ENCODE results near the gene PARP6. TPM values are rescaled to one million over a fixed set of nuclear protein-coding genes. Genes with fewer than 3 reads are reported as not detected.

PARP6 gene
- total and polyA plus RNA-seq, 2 of the 8 experiments (the other 6 are each of a cell fraction or from before 2014, with no cell fraction given) = 39.8 to 45.3 TPM

DNA sequence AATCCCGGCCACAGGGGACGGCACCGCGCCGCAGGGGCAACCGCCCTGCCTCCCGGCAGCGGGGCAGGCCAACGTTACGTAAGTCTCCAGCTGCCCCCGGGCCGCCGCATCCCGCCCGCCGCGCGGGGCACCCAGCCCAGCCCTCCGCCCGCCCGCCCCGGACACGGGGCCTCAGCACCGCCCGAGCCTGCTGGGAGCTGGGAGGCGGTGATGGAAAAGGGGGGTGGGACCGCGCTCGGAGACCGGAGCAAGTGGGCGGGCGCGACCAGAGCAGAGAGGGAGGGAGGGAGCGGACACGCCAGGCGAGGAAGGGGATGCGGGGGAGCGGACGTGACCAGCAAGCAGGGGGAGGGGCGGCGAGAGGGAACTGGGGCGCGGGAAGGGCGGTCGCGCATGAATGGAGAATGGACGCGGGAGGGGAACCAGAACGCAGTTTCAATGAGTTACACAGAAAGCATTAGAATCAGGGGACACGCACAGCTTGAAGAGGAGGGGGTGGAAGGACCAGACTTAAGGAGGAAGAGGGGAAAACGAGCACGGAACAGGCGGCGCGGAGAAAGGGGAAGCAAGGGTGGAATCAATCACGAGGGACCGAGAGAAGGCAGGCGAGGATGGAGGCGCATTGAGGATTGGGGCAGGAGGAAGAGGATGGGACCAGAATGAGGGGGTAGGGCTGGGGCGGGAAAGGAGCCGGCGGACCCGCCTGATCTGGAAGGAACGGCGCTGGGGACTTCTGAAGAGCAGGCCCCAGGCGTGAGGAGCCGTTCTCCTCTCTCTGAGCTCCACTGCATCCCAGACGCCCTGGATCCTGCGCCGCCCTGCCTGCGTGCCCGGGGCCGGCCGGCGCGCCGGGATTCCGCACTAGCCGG is 41.9 kb downstream of the PARP6 start:
- H3K14ac ChIP-seq (ENCODE audit: insufficient read length) = no peak overlapping the region
- H4K91ac ChIP-seq (replicated peaks; ENCODE audit: insufficient read length, low read length) = peak overlapping the region; percentile 91
- H2AK5ac ChIP-seq (ENCODE audit: low read depth, low read length) = no peak overlapping the region; the same call in 1 of the 2 replicates
- peak overlapping the region; percentile 97 to 99 for H3K4me2 ChIP-seq (ENCODE audit: insufficient read depth in 1 of 2, low read depth in 2 of 2, low read length in 2 of 2)
- TF ChIP-seq KDM4A (IDR thresholded peaks at IDR 0.05; ENCODE audit: low read depth, low read length, severe bottlenecking) = peak; percentile 66
- TF ChIP-seq SP4 (IDR thresholded peaks at IDR 0.05; ENCODE audit: low read length) = no peak
- TF ChIP-seq GTF2F1 (IDR thresholded peaks at IDR 0.05; ENCODE audit: borderline replicate concordance, low read depth, low read length) = no peak
- peak; percentile 26; the same call in 1 of the 2 replicates for TF ChIP-seq TBP (IDR thresholded peaks at IDR 0.05; ENCODE audit: low read depth, low read length)
- no peak; the same call in 1 of the 2 replicates for TF ChIP-seq CHD2 (IDR thresholded peaks at IDR 0.05; ENCODE audit: low read length)
- peak; percentile 5; the same call in 1 of the 2 replicates for TF ChIP-seq BACH1 (IDR thresholded peaks at IDR 0.05; ENCODE audit: low read length)
- 0 out of 2 replicates have a peak, but pooled peaks have one; percentile 44 for TF ChIP-seq CHD1 (IDR thresholded peaks at IDR 0.05; ENCODE audit: low read depth, low read length)
- peak; percentile 64 for TF ChIP-seq TAF7 (optimal IDR thresholded peaks at IDR 0.05; ENCODE audit: borderline replicate concordance, low read depth, low read length)
- peak; percentile 68; the same call in 1 of the 2 replicates for TF ChIP-seq EGR1 (IDR thresholded peaks at IDR 0.05; ENCODE audit: borderline replicate concordance, low read depth, low read length)
- peak; percentile 22 for TF ChIP-seq ASH2L (IDR thresholded peaks at IDR 0.05; ENCODE audit: low read length)
- TF ChIP-seq CTBP2 (IDR thresholded peaks at IDR 0.05; ENCODE audit: borderline replicate concordance, insufficient read depth, insufficient read length, low read length) = peak; percentile 71
- H3K23me2 ChIP-seq (ENCODE audit: low read depth, low read length) = peaks cover 12% of the 10 kb centered on the region
- H2BK20ac ChIP-seq (ENCODE audit: low read length) = no peak overlapping the region; the same call in 1 of the 2 replicates
- H2BK12ac ChIP-seq (ENCODE audit: low read depth, low read length) = peak overlapping the region; percentile 93; the same call in 1 of the 2 replicates
- CTCF ChIA-PET (ENCODE audit: partially characterized antibody) = interaction anchor here (1.0 to 1.9 kb wide), 5 partner anchors 10 to 33 kb away, joined by 3 to 11 read pairs (median 4); partner anchors contain the start of gene GRAMD2A
- 0 out of 2 replicates have a peak overlapping the region, but pooled peaks have one; percentile 46 for H2AFZ ChIP-seq (ENCODE audit: low read length)
- peak overlapping the region; percentile 79 for H3K4ac ChIP-seq (replicated peaks; ENCODE audit: insufficient read length, low read depth, low read length)
- peaks cover 6 to 25% (median 19%) of the 10 kb centered on the region in 4 experiments for H3K4me1 ChIP-seq (replicated peaks in 1 of 4; ENCODE audit: control insufficient read depth in 3 of 4, insufficient read depth in 4 of 4, low read length in 3 of 4)
- peak; percentile 41 to 82 for DNase-seq (ENCODE audit: low read depth in 1 of 2, low spot score in 2 of 2)
- WGBS, 2 experiments (ENCODE audit: extremely low coverage in 1 of 2, insufficient coverage in 1 of 2, insufficient read length in 1 of 2, insufficient replicate concordance in 2 of 2, low coverage in 1 of 2, low lambda C conversion rate in 2 of 2, missing lambda C conversion rate in 1 of 2) = 1% methylated on average over 34 of the region's 79 CpGs; no CpG with 5 or more reads in 1 of the 2 experiments
- peaks cover 9% of the 10 kb centered on the region for H3K79me1 ChIP-seq (ENCODE audit: low read depth, low read length)
- H3K23ac ChIP-seq (ENCODE audit: insufficient read length) = no peak overlapping the region
- H4K5ac ChIP-seq (ENCODE audit: insufficient read length, low read depth, low read length) = peak overlapping the region; percentile 27
- H3K9me3 ChIP-seq (ENCODE audit: insufficient read depth in 2 of 2, low read depth in 1 of 2, low read length in 1 of 2) = no peaks in the 10 kb centered on the region
- H4K8ac ChIP-seq (ENCODE audit: extremely low read depth, insufficient read depth, low read length) = peak overlapping the region; percentile 84
- H3K27ac ChIP-seq (ENCODE audit: low read depth, low read length) = peak overlapping the region; percentile 72
- H3K4me3 ChIP-seq (ENCODE audit: extremely low read depth in 1 of 4, insufficient read depth in 2 of 4, low read depth in 3 of 4, low read length in 4 of 4) = peak overlapping the region; percentile 67 to 99 (median 92)
- H3K9ac ChIP-seq (replicated peaks in 1 of 4; ENCODE audit: extremely low read depth in 1 of 4, low read depth in 3 of 4, low read length in 3 of 4) = peak overlapping the region; percentile 66 to 83 (median 81)
- H2BK15ac ChIP-seq (ENCODE audit: low read length) = no peak overlapping the region
- H4K20me1 ChIP-seq (replicated peaks in 1 of 2; ENCODE audit: control insufficient read depth in 1 of 2, insufficient read depth in 2 of 2, low read length in 2 of 2) = peaks cover 30 to 31% of the 10 kb centered on the region in 2 experiments
- peak overlapping the region; percentile 99 for H2BK5ac ChIP-seq (ENCODE audit: low read depth, low read length)
- FAIRE-seq = no peak
- peaks cover 2 to 28% (median 17%) of the 10 kb centered on the region in 4 experiments; a peak in 6 of 7 replicates for H3K27me3 ChIP-seq (replicated peaks in 1 of 4; ENCODE audit: control insufficient read depth in 3 of 4, extremely low read depth in 1 of 4, insufficient read depth in 3 of 4, low read length in 3 of 4)
- H3K56ac ChIP-seq (replicated peaks; ENCODE audit: insufficient read length, low read depth, low read length) = peak overlapping the region; percentile 3
- peak overlapping the region; percentile 99 for H3K18ac ChIP-seq (ENCODE audit: extremely low read depth, low read length)
- 0 out of 8 replicates have a peak, but pooled peaks cover 0 to 5% (median 0%) of the 10 kb centered on the region in 4 experiments for H3K36me3 ChIP-seq (ENCODE audit: control insufficient read depth in 2 of 4, insufficient read depth in 4 of 4, low read length in 3 of 4)
- POLR2A ChIA-PET (ENCODE audit: partially characterized antibody) = interaction anchor here (0.6 to 4.8 kb wide), 22 partner anchors 9 to 481 kb away, joined by 3 to 66 read pairs (median 4); partner anchors contain the start of genes CELF6 and GRAMD2A
- H3K79me2 ChIP-seq (ENCODE audit: control insufficient read depth in 1 of 2, insufficient read depth in 2 of 2, low read length in 2 of 2) = peaks cover 32 to 52% of the 10 kb centered on the region in 2 experiments
- H2BK120ac ChIP-seq (replicated peaks; ENCODE audit: low read depth, low read length) = no peak overlapping the region

Measured in H1 (cell line).